Tibial artery (tissue), 4 donors: Measurements from ENCODE around the gene PPFIA2.

Experiments
- DNase-seq, 2 donors: peaks; one replicate each; pipeline ENCODE4 v3.0.0-alpha.2; 2019
- H3K27ac ChIP-seq, 2 donors: fragments of 200-600 bp; sonication (generic) in 1 of 2; 1 replicate in 1 of 2; 2 replicates in 1 of 2; pipeline ENCODE4 v1.5.1; 2018 to 2019; ENCODE audit warnings: mild to moderate bottlenecking in 1 of 2
- H3K27me3 ChIP-seq, 2 donors: fragments of 200-600 bp; sonication (generic) in 1 of 2; one replicate each; pipeline versions ENCODE4 v1.5.1 to v1.6.0; 2016 to 2019
- H3K36me3 ChIP-seq, 3 donors: fragments of 200-600 bp; sonication (generic) in 2 of 3; one replicate each; pipeline ENCODE4 v1.5.1; 2016 to 2019; ENCODE audit warnings: mild to moderate bottlenecking in 2 of 3
- H3K4me1 ChIP-seq, 4 donors: fragments of 200-600 bp; sonication (generic) in 2 of 4; 1 replicate in 3 of 4; 2 replicates in 1 of 4; pipeline ENCODE4 v1.5.1; 2016 to 2019
- H3K4me3 ChIP-seq, 2 donors: fragments of 200-600 bp; sonication (generic) in 1 of 2; 1 replicate in 1 of 2; 2 replicates in 1 of 2; pipeline ENCODE4 v1.5.1; 2018 to 2019; ENCODE audit warnings: mild to moderate bottlenecking in 2 of 2
- H3K9me3 ChIP-seq, 3 donors: fragments of 200-600 bp; sonication (generic) in 1 of 3; one replicate each; pipeline ENCODE4 v1.5.1; 2016 to 2019
- intact Hi-C: fragments of 100-400 bp; cut with DNase I; formaldehyde crosslinking; loops from one replicate; pipeline ENCODE4 v1.15.0; 2023; ENCODE audit warnings: low total_unique reads
- TF ChIP-seq, protein P1 (sequence below), 2 experiments: fragments of 200-600 bp in 1 of 2; fragments of 450-650 bp in 1 of 2; IDR thresholded peaks; one replicate each; pipeline ENCODE4 v1.5.1; 2017 to 2019; ENCODE audit warnings: antibody characterized with exemption in 2 of 2, mild to moderate bottlenecking in 1 of 2, moderate library complexity in 1 of 2

Gene PPFIA2

DNA sequence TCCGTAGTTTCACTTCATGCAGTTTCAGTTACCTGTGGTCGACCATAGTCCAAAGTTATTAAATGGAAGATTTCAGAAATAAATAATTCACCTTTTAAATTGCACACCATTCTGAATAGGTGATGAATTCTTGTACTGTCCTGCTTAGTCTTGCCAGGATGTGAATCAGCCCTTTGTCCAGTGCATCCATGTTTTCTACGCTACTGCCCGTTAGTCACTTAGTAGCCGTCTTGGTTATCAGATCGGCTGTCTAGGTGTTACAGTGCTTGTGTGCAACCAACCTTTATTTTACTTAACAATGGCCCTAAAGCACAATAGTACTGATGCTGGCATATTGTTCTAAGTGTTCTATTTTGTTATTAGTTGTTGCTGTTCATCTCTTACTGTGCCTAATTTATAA lies 534.5 kb downstream of the PPFIA2 start:
- no peaks in the 10 kb centered on the region for H3K36me3 ChIP-seq
- no peak for DNase-seq
- no peaks in the 10 kb centered on the region for H3K27me3 ChIP-seq
- H3K9me3 ChIP-seq, result no peaks in the 10 kb centered on the region
- no peak overlapping the region for H3K4me3 ChIP-seq
- intact Hi-C loops, result no loop called here
- H3K27ac ChIP-seq, result no peak overlapping the region
- peaks cover 0 to 5% (median 0%) of the 10 kb centered on the region in 4 donors for H3K4me1 ChIP-seq
- TF ChIP-seq, protein P1, sequence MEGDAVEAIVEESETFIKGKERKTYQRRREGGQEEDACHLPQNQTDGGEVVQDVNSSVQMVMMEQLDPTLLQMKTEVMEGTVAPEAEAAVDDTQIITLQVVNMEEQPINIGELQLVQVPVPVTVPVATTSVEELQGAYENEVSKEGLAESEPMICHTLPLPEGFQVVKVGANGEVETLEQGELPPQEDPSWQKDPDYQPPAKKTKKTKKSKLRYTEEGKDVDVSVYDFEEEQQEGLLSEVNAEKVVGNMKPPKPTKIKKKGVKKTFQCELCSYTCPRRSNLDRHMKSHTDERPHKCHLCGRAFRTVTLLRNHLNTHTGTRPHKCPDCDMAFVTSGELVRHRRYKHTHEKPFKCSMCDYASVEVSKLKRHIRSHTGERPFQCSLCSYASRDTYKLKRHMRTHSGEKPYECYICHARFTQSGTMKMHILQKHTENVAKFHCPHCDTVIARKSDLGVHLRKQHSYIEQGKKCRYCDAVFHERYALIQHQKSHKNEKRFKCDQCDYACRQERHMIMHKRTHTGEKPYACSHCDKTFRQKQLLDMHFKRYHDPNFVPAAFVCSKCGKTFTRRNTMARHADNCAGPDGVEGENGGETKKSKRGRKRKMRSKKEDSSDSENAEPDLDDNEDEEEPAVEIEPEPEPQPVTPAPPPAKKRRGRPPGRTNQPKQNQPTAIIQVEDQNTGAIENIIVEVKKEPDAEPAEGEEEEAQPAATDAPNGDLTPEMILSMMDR (IDR thresholded peaks at IDR 0.05), result no peak

GRCh38 chr12:81222846-81223592 lies 536.1 kb downstream of the PPFIA2 start:
- Histone ChIP-seq H3K27me3 (no peaks in the 10 kb centered on the region), H3K27ac (no peak overlapping the region), H3K36me3 (no peaks in the 10 kb centered on the region), H3K4me3 (no peak overlapping the region), H3K9me3 (no peaks in the 10 kb centered on the region), H3K4me1 (peaks cover 0 to 5% (median 0%) of the 10 kb centered on the region in 4 donors)
- TF ChIP-seq, protein P1 (IDR thresholded peaks at IDR 0.05), result no peak
- intact Hi-C loops, result no loop called here
- DNase-seq, result no peak

DNA sequence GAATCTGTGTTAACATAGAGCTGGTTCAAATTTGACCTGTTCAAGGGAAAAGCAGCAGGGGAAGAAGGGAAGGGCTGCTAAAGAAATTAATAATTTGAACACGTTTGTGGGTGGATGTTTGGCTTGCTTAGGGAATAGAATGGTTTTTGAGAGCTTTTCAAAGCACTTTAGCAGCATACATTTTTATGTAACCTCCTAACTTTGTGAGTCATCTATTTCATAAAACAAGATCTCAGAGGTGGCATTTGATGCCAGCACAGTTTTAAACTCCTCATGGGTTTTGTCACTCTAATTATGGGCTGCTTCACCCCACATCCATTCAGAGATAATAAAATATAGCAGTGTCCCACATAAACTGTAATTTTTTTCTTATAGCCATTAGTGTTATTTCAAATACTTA lies 537.5 kb downstream of the PPFIA2 start:
- Histone ChIP-seq H3K9me3 (no peaks in the 10 kb centered on the region), H3K4me3 (no peak overlapping the region), H3K36me3 (no peaks in the 10 kb centered on the region), H3K4me1 (peaks cover 0 to 5% (median 0%) of the 10 kb centered on the region in 4 donors), H3K27me3 (no peaks in the 10 kb centered on the region), H3K27ac (no peak overlapping the region)
- TF ChIP-seq, protein P1 (IDR thresholded peaks at IDR 0.05), result no peak
- intact Hi-C loops, result no loop called here
- DNase-seq, result no peak

DNA sequence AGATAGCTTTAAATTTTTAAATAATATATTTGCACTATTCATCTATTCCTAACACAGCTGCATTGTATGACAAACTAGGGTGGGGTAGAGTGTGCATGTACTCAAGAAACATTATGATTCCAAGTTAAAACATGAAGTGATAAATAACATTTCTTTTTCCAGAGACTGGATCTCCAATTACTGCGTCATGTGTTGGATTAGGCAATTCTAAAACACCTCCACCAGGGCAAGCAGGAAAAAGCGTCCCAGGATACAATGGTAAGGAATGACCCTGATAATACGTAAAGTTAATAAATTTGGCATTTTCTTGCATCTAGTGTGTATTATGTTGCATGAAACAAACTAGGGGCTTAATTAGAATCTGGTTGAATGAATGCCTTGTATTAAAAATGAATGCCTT lies 542.4 kb downstream of the PPFIA2 start:
- no peak overlapping the region for H3K4me3 ChIP-seq
- H3K27me3 ChIP-seq, result no peaks in the 10 kb centered on the region
- no peak for DNase-seq
- H3K4me1 ChIP-seq, result no peaks in the 10 kb centered on the region
- TF ChIP-seq, protein P1 (IDR thresholded peaks at IDR 0.05), result no peak
- no peaks in the 10 kb centered on the region for H3K36me3 ChIP-seq
- intact Hi-C loops, result no loop called here
- H3K27ac ChIP-seq, result no peak overlapping the region
- H3K9me3 ChIP-seq, result no peaks in the 10 kb centered on the region

- Histone ChIP-seq H3K36me3 (no peaks in the 10 kb centered on the region), H3K4me3 (no peak overlapping the region), H3K9me3 (no peaks in the 10 kb centered on the region), H3K4me1 (peaks cover 0 to 14% (median 5%) of the 10 kb centered on the region in 4 donors), H3K27ac (no peak overlapping the region), H3K27me3 (no peaks in the 10 kb centered on the region)
- TF ChIP-seq, protein P1 (IDR thresholded peaks at IDR 0.05), result no peak
- intact Hi-C loops, result no loop called here
- DNase-seq, result no peak
Measured at GRCh38 chr12:81212996-81213696, 546.0 kb downstream of the PPFIA2 start.
